ENCODE results near the gene TBRG4. TPM values are rescaled to one million over a fixed set of nuclear protein-coding genes. Genes with fewer than 3 reads are reported as not detected.

TBRG4 gene
- total RNA-seq, 6 donors from 2014 or later, result 24.2 to 92.2 (median 54.6) TPM

GRCh38 chr7:45104844-45105587, 6.5 kb downstream of the TBRG4 start:
- Histone ChIP-seq H3K4me1 (peaks cover 13 to 36% (median 23%) of the 10 kb centered on the region in 4 donors), H3K4me3 (no peak overlapping the region), H3K9me3 (no peaks in the 10 kb centered on the region), H3K27ac (no peak overlapping the region), H3K27me3 (no peaks in the 10 kb centered on the region), H3K36me3 (peaks cover 73 to 92% (median 91%) of the 10 kb centered on the region in 4 donors)
- 90 to 95% methylated on average over 5 to 12 of the region's 12 CpGs for WGBS, 2 donors
- TF ChIP-seq EP300 (IDR thresholded peaks at IDR 0.05) (no peak), POLR2AphosphoS5 (IDR thresholded peaks at IDR 0.05) (no peak), POLR2A (IDR thresholded peaks at IDR 0.05) (no peak), CTCF (IDR thresholded peaks at IDR 0.05) (no peak)
- DNase-seq (no peak), ATAC-seq (ENCODE audit: low FRiP score in 2 of 2) (no peak)

DNA sequence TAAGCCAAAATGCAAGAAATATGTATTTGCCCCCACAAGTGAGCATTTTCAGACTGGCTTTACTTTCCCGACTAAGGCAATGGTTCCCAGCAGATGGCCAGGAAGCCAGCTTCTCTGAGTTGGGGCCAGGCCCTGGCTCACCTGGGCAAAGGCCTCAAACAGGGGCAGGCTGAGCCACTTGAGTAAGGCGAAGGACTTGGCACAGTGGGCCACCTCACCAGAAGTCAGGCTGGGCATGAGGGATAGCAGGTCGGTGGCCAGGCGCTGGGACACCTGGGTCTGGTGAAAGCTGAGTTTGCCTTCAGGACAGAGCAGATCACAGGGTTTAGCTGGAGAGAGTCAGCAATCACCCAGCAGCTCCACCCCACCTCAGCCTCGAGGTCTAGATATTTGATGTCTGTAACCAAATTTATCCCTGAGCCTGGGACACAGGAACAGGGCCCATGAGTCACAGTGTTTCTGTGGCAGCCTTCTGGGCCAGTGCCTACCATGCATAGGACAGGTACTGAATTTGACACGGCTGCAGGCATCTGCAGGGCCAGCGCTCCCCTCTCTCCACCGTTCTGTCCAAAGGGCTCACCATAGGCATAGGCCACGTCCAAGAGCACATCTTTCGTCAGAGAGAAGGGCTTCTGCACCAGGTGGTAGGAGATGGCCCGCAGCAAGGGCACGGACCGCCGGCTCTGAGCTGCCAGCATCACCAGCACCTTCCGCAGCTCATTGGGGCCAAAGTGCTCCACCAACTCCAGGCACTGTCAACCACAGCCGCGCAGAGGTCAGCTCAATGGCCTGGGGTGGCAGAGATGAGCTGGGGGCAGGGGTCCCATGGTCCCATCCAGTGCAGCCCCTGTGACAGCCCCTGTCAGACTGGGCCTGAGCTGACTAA, 7.3 kb downstream of the TBRG4 start:
- 94 to 95% methylated on average over 14 to 15 of the region's 17 CpGs for WGBS, 2 donors
- DNase-seq (no peak), ATAC-seq (ENCODE audit: low FRiP score in 2 of 2) (no peak)
- peaks cover 11 to 28% (median 21%) of the 10 kb centered on the region in 4 donors for H3K4me1 ChIP-seq
- no peaks in the 10 kb centered on the region for H3K27me3 ChIP-seq
- TF ChIP-seq POLR2AphosphoS5 (IDR thresholded peaks at IDR 0.05) (no peak), EP300 (IDR thresholded peaks at IDR 0.05) (no peak), POLR2A (IDR thresholded peaks at IDR 0.05) (no peak), CTCF (IDR thresholded peaks at IDR 0.05) (no peak)
- peaks cover 73 to 100% (median 100%) of the 10 kb centered on the region in 4 donors for H3K36me3 ChIP-seq
- no peaks in the 10 kb centered on the region for H3K9me3 ChIP-seq
- no peak overlapping the region for H3K27ac ChIP-seq
- H3K4me3 ChIP-seq, result no peak overlapping the region

- no peaks in the 10 kb centered on the region for H3K9me3 ChIP-seq
- H3K36me3 ChIP-seq, result peaks cover 73 to 99% (median 91%) of the 10 kb centered on the region in 4 donors
- TF ChIP-seq POLR2A (IDR thresholded peaks at IDR 0.05), result no peak
- no peak for TF ChIP-seq CTCF (IDR thresholded peaks at IDR 0.05)
- no peaks in the 10 kb centered on the region for H3K27me3 ChIP-seq
- no peak overlapping the region for H3K4me3 ChIP-seq
- WGBS, 2 donors, result 94 to 97% methylated on average over 8 to 14 of the region's 14 CpGs
- peaks cover under 1 to 17% (median 14%) of the 10 kb centered on the region in 4 donors for H3K4me1 ChIP-seq
- H3K27ac ChIP-seq, result no peak overlapping the region
- DNase-seq (no peak), ATAC-seq (ENCODE audit: low FRiP score in 2 of 2) (no peak)
Observed at GRCh38 chr7:45102785-45103712, 8.4 kb downstream of the TBRG4 start.

DNA sequence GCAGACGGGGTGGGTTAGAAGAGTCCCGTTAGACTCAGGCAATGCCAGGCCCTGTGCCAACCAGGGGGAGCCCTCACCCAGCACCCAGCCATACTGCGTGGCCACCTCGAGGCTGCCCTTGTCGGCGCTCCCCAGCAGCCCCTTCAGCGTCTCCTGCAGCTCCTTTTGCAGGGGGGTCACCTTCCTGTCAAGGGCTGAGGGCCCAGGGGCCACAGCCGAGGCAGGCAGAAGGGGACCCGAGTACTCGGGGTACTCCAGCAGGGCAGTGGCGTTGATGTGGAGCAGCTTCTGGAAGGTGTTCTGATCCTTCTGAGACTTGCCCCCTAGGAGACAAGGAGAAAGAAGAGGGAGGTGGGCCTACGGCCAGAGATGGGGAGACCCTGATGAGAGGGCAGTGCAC, 9.7 kb downstream of the TBRG4 start:
- ATAC-seq (ENCODE audit: low FRiP score in 2 of 2), result no peak
- H3K36me3 ChIP-seq, result peaks cover 64 to 86% (median 78%) of the 10 kb centered on the region in 4 donors
- no peaks in the 10 kb centered on the region for H3K27me3 ChIP-seq
- WGBS, 2 donors, result 97 to 100% methylated on average over 10 to 12 of the region's 12 CpGs
- no peak overlapping the region for H3K27ac ChIP-seq
- DNase-seq, result no peak
- peaks cover 0 to 4% (median 1%) of the 10 kb centered on the region in 4 donors for H3K4me1 ChIP-seq
- no peak for TF ChIP-seq CTCF (IDR thresholded peaks at IDR 0.05)
- TF ChIP-seq EP300 (IDR thresholded peaks at IDR 0.05), result no peak
- TF ChIP-seq POLR2AphosphoS5 (IDR thresholded peaks at IDR 0.05), result no peak
- no peak for TF ChIP-seq POLR2A (IDR thresholded peaks at IDR 0.05)
- no peak overlapping the region for H3K4me3 ChIP-seq
- no peaks in the 10 kb centered on the region for H3K9me3 ChIP-seq
